ENCODE results near the gene TBRG4. TPM values are rescaled to one million over a fixed set of nuclear protein-coding genes. Genes with fewer than 3 reads are reported as not detected.

TBRG4 gene
- polyA plus RNA-seq, 1 donor from 2014 or later: 52.8 TPM

- Histone ChIP-seq H3K9ac (ENCODE audit: low read length) (no peak overlapping the region), H3K4me2 (ENCODE audit: low read length) (no peak overlapping the region), H4K20me1 (ENCODE audit: insufficient read depth) (no peaks in the 10 kb centered on the region), H3F3A (ENCODE audit: insufficient read depth, low read length, poor library complexity, severe bottlenecking) (no peaks in the 10 kb centered on the region), H3K79me2 (replicated peaks; ENCODE audit: insufficient read depth, low read length) (peaks cover 1% of the 10 kb centered on the region), H3K9me3 (ENCODE audit: low read length) (no peaks in the 10 kb centered on the region), H2AFZ (ENCODE audit: low read depth, low read length) (no peak overlapping the region), H3K27ac (ENCODE audit: low read length) (no peak overlapping the region), H3K4me3 (ENCODE audit: low read length) (no peak overlapping the region), H3K36me3 (ENCODE audit: insufficient read depth, low read length) (no peaks in the 10 kb centered on the region), H3K27me3 (ENCODE audit: insufficient read depth, low read depth, low read length) (no peaks in the 10 kb centered on the region), H3K9me2 (ENCODE audit: insufficient read depth, low read length) (no peaks in the 10 kb centered on the region)
- TF ChIP-seq EP300 (conservative IDR thresholded peaks at IDR 0.05; ENCODE audit: poor library complexity, severe bottlenecking) (no peak), EZH2 (IDR thresholded peaks at IDR 0.05; ENCODE audit: borderline replicate concordance, insufficient read depth, low read length, poor library complexity, severe bottlenecking) (no peak)
These were observed 9.7 kb downstream of the TBRG4 start for GRCh38 chr7:45101748-45102147.

GRCh38 chr7:45100761-45101480 lies 10.6 kb downstream of the TBRG4 start:
- no peak overlapping the region for H3K4me3 ChIP-seq (ENCODE audit: low read length)
- no peak overlapping the region for H3K4me2 ChIP-seq (ENCODE audit: low read length)
- H4K20me1 ChIP-seq (ENCODE audit: insufficient read depth): no peaks in the 10 kb centered on the region
- no peaks in the 10 kb centered on the region for H3K36me3 ChIP-seq (ENCODE audit: insufficient read depth, low read length)
- H2AFZ ChIP-seq (ENCODE audit: low read depth, low read length): no peak overlapping the region
- H3K79me2 ChIP-seq (replicated peaks; ENCODE audit: insufficient read depth, low read length): no peaks in the 10 kb centered on the region
- H3K9ac ChIP-seq (ENCODE audit: low read length): no peak overlapping the region
- no peaks in the 10 kb centered on the region for H3K9me2 ChIP-seq (ENCODE audit: insufficient read depth, low read length)
- H3K27ac ChIP-seq (ENCODE audit: low read length): no peak overlapping the region
- H3K9me3 ChIP-seq (ENCODE audit: low read length): no peaks in the 10 kb centered on the region
- H3K27me3 ChIP-seq (ENCODE audit: insufficient read depth, low read depth, low read length): no peaks in the 10 kb centered on the region
- TF ChIP-seq MXI1 (conservative IDR thresholded peaks at IDR 0.05; ENCODE audit: poor library complexity, severe bottlenecking) (no peak), EZH2 (IDR thresholded peaks at IDR 0.05; ENCODE audit: borderline replicate concordance, insufficient read depth, low read length, poor library complexity, severe bottlenecking) (no peak), TAF1 (IDR thresholded peaks at IDR 0.05; ENCODE audit: low read depth) (no peak)
- H3F3A ChIP-seq (ENCODE audit: insufficient read depth, low read length, poor library complexity, severe bottlenecking): no peaks in the 10 kb centered on the region

- Histone ChIP-seq H3F3A (ENCODE audit: insufficient read depth, low read length, poor library complexity, severe bottlenecking) (no peaks in the 10 kb centered on the region), H3K9ac (ENCODE audit: low read length) (no peak overlapping the region), H3K9me3 (ENCODE audit: low read length) (no peaks in the 10 kb centered on the region), H3K27me3 (ENCODE audit: insufficient read depth, low read depth, low read length) (no peaks in the 10 kb centered on the region), H3K9me2 (ENCODE audit: insufficient read depth, low read length) (no peaks in the 10 kb centered on the region), H4K20me1 (ENCODE audit: insufficient read depth) (no peaks in the 10 kb centered on the region), H3K4me3 (ENCODE audit: low read length) (no peak overlapping the region), H3K36me3 (ENCODE audit: insufficient read depth, low read length) (no peaks in the 10 kb centered on the region), H2AFZ (ENCODE audit: low read depth, low read length) (no peak overlapping the region), H3K4me2 (ENCODE audit: low read length) (no peak overlapping the region), H3K27ac (ENCODE audit: low read length) (no peak overlapping the region), H3K79me2 (replicated peaks; ENCODE audit: insufficient read depth, low read length) (no peaks in the 10 kb centered on the region)
- TF ChIP-seq SMC3 (conservative IDR thresholded peaks at IDR 0.05; ENCODE audit: poor library complexity): no peak
- TF ChIP-seq POLR2AphosphoS5 (IDR thresholded peaks at IDR 0.05): no peak
- TF ChIP-seq CTCF (IDR thresholded peaks at IDR 0.05; ENCODE audit: poor library complexity, severe bottlenecking): no peak
- no peak for TF ChIP-seq EP300 (conservative IDR thresholded peaks at IDR 0.05; ENCODE audit: poor library complexity, severe bottlenecking)
- no peak for TF ChIP-seq EZH2 (IDR thresholded peaks at IDR 0.05; ENCODE audit: borderline replicate concordance, insufficient read depth, low read length, poor library complexity, severe bottlenecking)
- TF ChIP-seq REST (IDR thresholded peaks at IDR 0.05; ENCODE audit: borderline replicate concordance): no peak
- TF ChIP-seq RAD21 (conservative IDR thresholded peaks at IDR 0.05): no peak
- TF ChIP-seq MXI1 (conservative IDR thresholded peaks at IDR 0.05; ENCODE audit: poor library complexity, severe bottlenecking): no peak
- no peak for TF ChIP-seq TAF1 (IDR thresholded peaks at IDR 0.05; ENCODE audit: low read depth)
These were observed 11.4 kb downstream of the TBRG4 start for GRCh38 chr7:45099891-45100760.
